Mesenchymal stem cell (in vitro differentiated cells and primary cell): ENCODE results near the gene C14orf132.

Experiments used
- DNase-seq: peaks from one replicate; pipeline ENCODE4 v3.0.0-alpha.2; 2013
- H2AFZ ChIP-seq: one replicate; pipeline ENCODE4 v1.6.1; 2013; ENCODE audit warnings: low read depth, mild to moderate bottlenecking, control low read depth, inconsistent platforms, low read length, moderate library complexity
- H2AK5ac ChIP-seq: 2 replicates; pipeline ENCODE4 v1.6.1; 2013; ENCODE audit warnings: low read length, moderate library complexity, mild to moderate bottlenecking, inconsistent platforms; ENCODE audit not compliant: severe bottlenecking
- H2BK120ac ChIP-seq: one replicate; pipeline ENCODE4 v1.6.1; 2013; ENCODE audit warnings: low read depth, mild to moderate bottlenecking, inconsistent platforms, low read length, moderate library complexity
- H2BK12ac ChIP-seq, 2 experiments: one replicate each; pipeline ENCODE4 v1.6.1; 2013; ENCODE audit warnings: inconsistent platforms in 2 of 2, low read length in 2 of 2, mild to moderate bottlenecking in 2 of 2, moderate library complexity in 2 of 2, control low read depth in 1 of 2
- H2BK15ac ChIP-seq: one replicate; pipeline ENCODE4 v1.6.1; 2013; ENCODE audit warnings: mild to moderate bottlenecking, low read depth, inconsistent platforms; ENCODE audit not compliant: poor library complexity, severe bottlenecking
- H2BK5ac ChIP-seq: 2 replicates; pipeline ENCODE4 v1.6.1; 2013; ENCODE audit warnings: low read depth, mild to moderate bottlenecking, low read length, control low read depth, inconsistent platforms; ENCODE audit not compliant: poor library complexity, severe bottlenecking
- H3K14ac ChIP-seq, 2 experiments: one replicate each; pipeline ENCODE4 v1.6.1; 2013; ENCODE audit warnings: inconsistent platforms in 2 of 2, low read length in 2 of 2, control low read depth in 1 of 2, mild to moderate bottlenecking in 1 of 2, moderate library complexity in 1 of 2
- H3K18ac ChIP-seq, 2 experiments: one replicate each; pipeline ENCODE4 v1.6.1; 2013; ENCODE audit warnings: inconsistent platforms in 2 of 2, low read length in 2 of 2, control low read depth in 1 of 2, low read depth in 1 of 2, mild to moderate bottlenecking in 1 of 2
- H3K23ac ChIP-seq, 2 experiments: one replicate each; pipeline ENCODE4 v1.6.1; 2013; ENCODE audit warnings: inconsistent platforms in 2 of 2, low read length in 2 of 2, mild to moderate bottlenecking in 2 of 2, moderate library complexity in 2 of 2, control low read depth in 1 of 2
- H3K27ac ChIP-seq: 2 replicates; pipeline ENCODE4 v1.5.1; 2013; ENCODE audit warnings: mild to moderate bottlenecking, moderate library complexity, low read length, control low read depth, inconsistent platforms; ENCODE audit not compliant: poor library complexity, severe bottlenecking
- H3K27me3 ChIP-seq, 2 experiments: 2 replicates each; pipeline versions ENCODE4 v1.6.1 to v1.7.0; 2013; ENCODE audit warnings: low read length in 2 of 2, mild to moderate bottlenecking in 2 of 2, moderate library complexity in 2 of 2, control low read depth in 1 of 2, inconsistent platforms in 1 of 2; ENCODE audit not compliant: control insufficient read depth in 1 of 2, insufficient read depth in 1 of 2
- H3K36me3 ChIP-seq, 2 experiments: 2 replicates each; pipeline versions ENCODE4 v1.6.1 to v1.7.0; 2013; ENCODE audit warnings: low read length in 2 of 2, control low read depth in 1 of 2, inconsistent platforms in 1 of 2, low read depth in 1 of 2, mild to moderate bottlenecking in 1 of 2; ENCODE audit not compliant: insufficient read depth in 2 of 2, control insufficient read depth in 1 of 2
- H3K4ac ChIP-seq, 2 experiments: one replicate each; pipeline ENCODE4 v1.6.1; 2013; ENCODE audit warnings: inconsistent platforms in 2 of 2, low read length in 2 of 2, mild to moderate bottlenecking in 2 of 2, moderate library complexity in 2 of 2, control low read depth in 1 of 2, low read depth in 1 of 2
- H3K4me1 ChIP-seq: 2 replicates; pipeline ENCODE4 v1.6.1; 2013; ENCODE audit warnings: low read depth, low read length, control low read depth; ENCODE audit not compliant: control insufficient read depth, insufficient read depth
- H3K4me2 ChIP-seq: 2 replicates; pipeline ENCODE4 v1.6.1; 2013; ENCODE audit warnings: low read length, mild to moderate bottlenecking, inconsistent platforms; ENCODE audit not compliant: poor library complexity, severe bottlenecking
- H3K4me3 ChIP-seq, 2 experiments: 2 replicates each; pipeline versions ENCODE4 v1.5.1 to v1.7.0; 2013; ENCODE audit warnings: low read length in 2 of 2, mild to moderate bottlenecking in 2 of 2, control low read depth in 1 of 2, low read depth in 1 of 2; ENCODE audit not compliant: insufficient read depth in 1 of 2
- H3K79me1 ChIP-seq: replicated peaks from 2 replicates; pipeline ENCODE4 v1.6.1; 2013; ENCODE audit warnings: mild to moderate bottlenecking, control low read depth, low read length, inconsistent platforms; ENCODE audit not compliant: poor library complexity, severe bottlenecking
- H3K9ac ChIP-seq: 2 replicates; pipeline ENCODE4 v1.7.0; 2013; ENCODE audit warnings: mild to moderate bottlenecking, low read length, moderate library complexity
- H3K9me3 ChIP-seq: 2 replicates; pipeline ENCODE4 v1.7.0; 2013; ENCODE audit warnings: mild to moderate bottlenecking, low read length; ENCODE audit not compliant: control insufficient read depth
- H4K8ac ChIP-seq: one replicate; pipeline ENCODE4 v1.6.1; 2013; ENCODE audit warnings: inconsistent platforms, mild to moderate bottlenecking, low read length, moderate library complexity
- H4K91ac ChIP-seq: one replicate; pipeline ENCODE4 v1.6.1; 2013; ENCODE audit warnings: mild to moderate bottlenecking, low read length, inconsistent platforms
- WGBS: methylation state at CpG from one replicate; pipeline ENCODE4 v1.1.7; 2013; ENCODE audit warnings: mixed read lengths; 5-methylcytosine and 5-hydroxymethylcytosine counted together

C14orf132 gene

DNA sequence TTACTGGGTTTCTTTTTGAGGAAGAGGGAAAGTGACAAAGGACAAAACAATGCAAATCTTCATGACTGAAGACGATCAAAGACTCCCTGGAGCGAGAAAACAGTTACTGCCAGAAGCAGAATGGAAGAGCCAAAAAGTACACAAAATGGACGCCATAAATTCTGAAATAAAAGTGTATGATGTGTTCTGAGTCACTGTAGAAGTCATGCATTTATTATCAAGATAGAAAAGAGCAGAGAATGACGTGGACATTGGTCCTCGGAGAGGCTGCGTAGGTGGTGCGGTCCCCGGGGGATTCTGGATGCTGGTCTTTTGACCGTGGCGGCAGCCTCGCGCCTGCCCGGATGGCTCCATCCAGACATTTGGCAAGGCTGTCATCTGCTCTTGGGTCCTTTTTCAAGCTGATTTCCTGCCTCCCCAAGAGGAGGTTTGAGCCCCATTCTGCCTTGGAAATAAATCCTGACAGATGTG is 52.8 kb downstream of the C14orf132 start:
- Histone ChIP-seq H3K27me3 (no peaks in the 10 kb centered on the region), H4K8ac (no peak overlapping the region), H3K9ac (no peak overlapping the region), H4K91ac (no peak overlapping the region), H3K14ac (no peak overlapping the region), H2AFZ (no peak overlapping the region), H2BK120ac (no peak overlapping the region), H3K4me3 (no peak overlapping the region), H3K18ac (no peak overlapping the region), H3K79me1 (peaks cover 26% of the 10 kb centered on the region), H3K23ac (no peak overlapping the region), H3K9me3 (no peaks in the 10 kb centered on the region), H3K36me3 (peaks cover 28 to 29% of the 10 kb centered on the region in 2 experiments), H3K4me1 (peaks cover 48% of the 10 kb centered on the region), H2BK12ac (peak overlapping the region in 1 of 2 experiments; percentile 69), H2BK5ac (no peak overlapping the region), H2AK5ac (peak overlapping the region; percentile 33), H3K27ac (no peak overlapping the region), H3K4ac (no peak overlapping the region), H2BK15ac (no peak overlapping the region), H3K4me2 (no peak overlapping the region)
- no peak for DNase-seq
- 84% methylated on average over 13 of the region's 13 CpGs for WGBS

DNA sequence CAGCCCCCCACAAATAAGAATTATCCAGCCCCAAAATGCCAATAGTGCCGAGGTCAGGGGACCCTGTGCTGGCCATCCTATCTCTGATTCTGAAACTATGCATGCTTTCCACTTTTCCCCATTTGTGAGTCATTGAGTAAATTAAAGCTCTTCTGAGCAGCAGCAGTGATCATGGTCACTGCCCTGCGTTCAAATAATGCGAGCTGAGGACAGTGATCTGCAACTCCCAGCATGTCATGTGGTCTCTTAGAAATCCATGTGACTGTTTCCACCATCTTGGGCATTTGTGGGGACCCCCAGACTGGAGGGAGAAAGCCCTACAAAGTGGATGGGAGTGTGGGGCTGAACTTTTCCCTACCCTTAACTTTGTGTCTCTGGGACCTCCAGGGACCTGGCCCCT is 53.8 kb downstream of the C14orf132 start:
- H4K91ac ChIP-seq: no peak overlapping the region
- WGBS: 83% methylated on average over 3 of the region's 3 CpGs

DNA sequence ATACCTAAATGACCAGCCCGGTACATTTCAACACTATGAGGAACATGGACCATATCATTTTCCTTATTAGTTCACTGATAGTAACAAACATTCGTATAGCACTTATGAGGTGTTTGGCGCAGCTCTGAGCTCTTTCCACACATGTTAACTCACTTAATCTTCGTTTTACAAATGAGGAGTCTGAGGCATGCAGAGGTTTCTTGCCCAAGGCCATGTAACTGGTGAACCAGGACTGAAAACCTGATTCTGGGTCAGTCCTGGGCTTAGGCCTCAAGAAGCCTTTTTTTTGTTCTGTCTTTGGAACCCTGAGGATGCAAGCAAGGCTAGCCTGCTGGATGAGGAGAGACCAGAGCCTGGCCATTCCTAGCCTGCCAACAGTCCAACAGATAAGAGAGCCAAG is 55.0 kb downstream of the C14orf132 start:
- Histone ChIP-seq H3K18ac (no peak overlapping the region), H3K4me2 (no peak overlapping the region), H2BK120ac (no peak overlapping the region), H2BK15ac (no peak overlapping the region), H3K4me3 (no peak overlapping the region), H2AFZ (no peak overlapping the region), H2AK5ac (peak overlapping the region; percentile 77), H3K9ac (no peak overlapping the region), H3K4ac (no peak overlapping the region), H3K4me1 (peaks cover 55% of the 10 kb centered on the region), H3K9me3 (no peaks in the 10 kb centered on the region), H2BK12ac (no peak overlapping the region), H3K27me3 (no peaks in the 10 kb centered on the region), H3K36me3 (peaks cover 7% of the 10 kb centered on the region in 2 experiments), H4K8ac (no peak overlapping the region), H3K14ac (no peak overlapping the region), H3K79me1 (peaks cover 15% of the 10 kb centered on the region), H4K91ac (no peak overlapping the region), H3K23ac (no peak overlapping the region), H2BK5ac (no peak overlapping the region), H3K27ac (no peak overlapping the region)
- WGBS: over 99% methylated on average over 4 of the region's 4 CpGs
- no peak for DNase-seq

More for the DNA sequence above, 53.8 kb downstream of the C14orf132 start:
- no peak overlapping the region for H3K27ac ChIP-seq
- no peak for DNase-seq
- peaks cover 18 to 20% of the 10 kb centered on the region in 2 experiments for H3K36me3 ChIP-seq
- H3K14ac ChIP-seq: no peak overlapping the region
- H2BK120ac ChIP-seq: no peak overlapping the region
- H4K8ac ChIP-seq: no peak overlapping the region
- H3K18ac ChIP-seq: no peak overlapping the region
- H3K9me3 ChIP-seq: no peaks in the 10 kb centered on the region
- peaks cover 52% of the 10 kb centered on the region for H3K4me1 ChIP-seq
- H3K4me3 ChIP-seq: no peak overlapping the region
- H3K79me1 ChIP-seq: peaks cover 20% of the 10 kb centered on the region
- no peak overlapping the region for H2BK5ac ChIP-seq
- H2BK15ac ChIP-seq: peak overlapping the region; percentile 85
- H3K4me2 ChIP-seq: no peak overlapping the region
- H3K9ac ChIP-seq: no peak overlapping the region
- no peak overlapping the region for H2AFZ ChIP-seq
- peak overlapping the region in 1 of 2 experiments; percentile 34 for H3K4ac ChIP-seq
- no peaks in the 10 kb centered on the region for H3K27me3 ChIP-seq
- H3K23ac ChIP-seq: no peak overlapping the region
- peak overlapping the region; percentile 9 for H2AK5ac ChIP-seq
- no peak overlapping the region for H2BK12ac ChIP-seq

DNA sequence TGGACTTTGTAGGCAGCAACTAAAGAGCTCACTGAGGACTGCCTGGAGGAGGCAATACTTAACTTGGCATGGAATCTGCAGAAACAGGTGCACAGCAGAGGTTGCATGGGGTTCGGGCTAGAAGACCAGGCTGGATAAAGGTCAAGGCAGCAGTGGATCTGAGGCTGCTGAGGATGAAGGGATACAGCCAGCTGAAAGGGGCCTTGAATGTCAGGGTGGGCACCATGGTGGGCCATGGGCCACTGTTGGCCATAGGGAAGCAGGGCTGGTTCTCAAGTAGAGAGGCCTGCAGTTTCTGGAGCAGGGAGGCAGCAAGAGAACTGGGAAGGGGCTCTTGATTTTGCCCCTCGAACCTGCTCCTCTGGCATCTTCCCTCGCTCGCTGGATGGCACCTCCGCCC is 55.5 kb downstream of the C14orf132 start:
- no peak overlapping the region for H2AFZ ChIP-seq
- H3K79me1 ChIP-seq: peaks cover 10% of the 10 kb centered on the region
- H3K18ac ChIP-seq: peak overlapping the region; percentile 16 to 62
- no peaks in the 10 kb centered on the region for H3K27me3 ChIP-seq
- peak overlapping the region; percentile 77 for H2AK5ac ChIP-seq
- H3K4ac ChIP-seq: peak overlapping the region in 1 of 2 experiments; percentile 25
- peaks cover 2% of the 10 kb centered on the region in 2 experiments for H3K36me3 ChIP-seq
- H3K9ac ChIP-seq: no peak overlapping the region
- H2BK5ac ChIP-seq: no peak overlapping the region
- H3K4me3 ChIP-seq: no peak overlapping the region
- no peak overlapping the region for H2BK15ac ChIP-seq
- H3K9me3 ChIP-seq: no peaks in the 10 kb centered on the region
- peak overlapping the region in 1 of 2 experiments; percentile 33 for H2BK12ac ChIP-seq
- WGBS: 90% methylated on average over 5 of the region's 5 CpGs
- H3K4me1 ChIP-seq: peaks cover 52% of the 10 kb centered on the region
- DNase-seq: no peak
- no peak overlapping the region for H4K8ac ChIP-seq
- H3K23ac ChIP-seq: no peak overlapping the region
- no peak overlapping the region for H3K14ac ChIP-seq
- peak overlapping the region; percentile 21 for H4K91ac ChIP-seq
- H3K27ac ChIP-seq: peak overlapping the region; percentile 93
- H2BK120ac ChIP-seq: no peak overlapping the region
- no peak overlapping the region for H3K4me2 ChIP-seq
